ENCODE data around the gene IL11RA. TPM values are rescaled to one million over a fixed set of nuclear protein-coding genes. Genes with fewer than 3 reads are reported as not detected.
"Not testable (repeated sequence)": the region's sequence is repeated elsewhere in the genome, so short reads cannot be mapped to it uniquely, and the experiment has no call there.

The IL11RA gene
- total RNA-seq, 5 donors from 2014 or later (not counting 1 experiment from before 2014, with no cell fraction given), result 166 to 220 (median 180) TPM

GRCh38 chr9:34639322-34639721 is 12.7 kb upstream of the IL11RA start:
- H3K9me3 Mint-ChIP-seq; H3K27ac Mint-ChIP-seq; DNase-seq; ATAC-seq (replicated peaks in 1 of 4); H3K9me3 ChIP-seq; H3K27me3 Mint-ChIP-seq; H3K27me3 ChIP-seq (replicated peaks in 1 of 2; ENCODE audit: control insufficient read depth in 2 of 2, extremely low read depth in 1 of 2, insufficient read depth in 2 of 2, low read length in 1 of 2); H3K36me3 ChIP-seq (ENCODE audit: control insufficient read depth in 2 of 2, extremely low read depth in 1 of 2, insufficient read depth in 1 of 2, low read length in 1 of 2); H3K4me3 ChIP-seq (ENCODE audit: control insufficient read depth in 1 of 2, extremely low read depth in 1 of 2, low read length in 1 of 2); H3K36me3 Mint-ChIP-seq; H3K27ac ChIP-seq (ENCODE audit: low read length): not testable (repeated sequence)
- H3K4me3 Mint-ChIP-seq, result peak overlapping the region in 1 of 3 donors; percentile 89
- peaks cover 13 to 34% of the 10 kb centered on the region in 2 experiments for H3K4me1 ChIP-seq (ENCODE audit: control insufficient read depth in 1 of 2, extremely low read depth in 1 of 2, insufficient read depth in 2 of 2, low read length in 2 of 2)
- ChIA-PET POLR2A (interaction anchor here (0.6 kb wide), 2 partner anchors 8 to 21 kb away, joined by 4 to 12 read pairs; no protein-coding TSS in a partner anchor), CTCF (interaction anchor here (0.6 to 2.0 kb wide), 3 partner anchors 9 to 622 kb away, joined by 3 to 7 read pairs (median 6); no protein-coding TSS in a partner anchor)
- WGBS (ENCODE audit: insufficient coverage), result no CpG with 5 or more reads among the region's 8 CpGs
- H3K4me1 Mint-ChIP-seq, result peaks cover 22 to 36% (median 22%) of the 10 kb centered on the region in 3 donors

- ATAC-seq (replicated peaks in 1 of 4) (no peak), DNase-seq (no peak)
- Mint-ChIP-seq H3K36me3 (peaks cover under 1% of the 10 kb centered on the region), H3K4me3 (no peak overlapping the region), H3K27ac (no peak overlapping the region), H3K4me1 (peaks cover 21 to 29% (median 25%) of the 10 kb centered on the region in 3 donors), H3K27me3 (no peaks in the 10 kb centered on the region), H3K9me3 (no peaks in the 10 kb centered on the region)
- no peak overlapping the region for H3K27ac ChIP-seq (ENCODE audit: low read length)
- ChIA-PET CTCF (interaction anchor here in 1 of 2 donors (1.0 kb wide), 1 partner anchor 9 kb away, joined by 4 read pairs; no protein-coding TSS in a partner anchor), POLR2A (no interaction called here)
- WGBS (ENCODE audit: insufficient coverage), result no CpG with 5 or more reads among the region's 1 CpG
- peaks cover 0 to 4% of the 10 kb centered on the region in 2 donors for H3K36me3 ChIP-seq (ENCODE audit: control insufficient read depth in 2 of 2, extremely low read depth in 1 of 2, insufficient read depth in 1 of 2, low read length in 1 of 2)
- H3K4me1 ChIP-seq (ENCODE audit: control insufficient read depth in 1 of 2, extremely low read depth in 1 of 2, insufficient read depth in 2 of 2, low read length in 2 of 2), result peaks cover 10 to 27% of the 10 kb centered on the region in 2 experiments
- no peaks in the 10 kb centered on the region for H3K27me3 ChIP-seq (replicated peaks in 1 of 2; ENCODE audit: control insufficient read depth in 2 of 2, extremely low read depth in 1 of 2, insufficient read depth in 2 of 2, low read length in 1 of 2)
- no peak overlapping the region for H3K4me3 ChIP-seq (ENCODE audit: control insufficient read depth in 1 of 2, extremely low read depth in 1 of 2, low read length in 1 of 2)
- no peaks in the 10 kb centered on the region for H3K9me3 ChIP-seq
These were observed 9.3 kb upstream of the IL11RA start for GRCh38 chr9:34642679-34643078.

- Histone ChIP-seq H3K36me3 (ENCODE audit: control insufficient read depth in 2 of 2, extremely low read depth in 1 of 2, insufficient read depth in 1 of 2, low read length in 1 of 2) (peaks cover 0 to 25% of the 10 kb centered on the region in 2 donors), H3K4me1 (ENCODE audit: control insufficient read depth in 1 of 2, extremely low read depth in 1 of 2, insufficient read depth in 2 of 2, low read length in 2 of 2) (peaks cover 10 to 30% of the 10 kb centered on the region in 2 experiments), H3K9me3 (no peaks in the 10 kb centered on the region), H3K27ac (ENCODE audit: low read length) (no peak overlapping the region), H3K27me3 (replicated peaks in 1 of 2; ENCODE audit: control insufficient read depth in 2 of 2, extremely low read depth in 1 of 2, insufficient read depth in 2 of 2, low read length in 1 of 2) (no peaks in the 10 kb centered on the region), H3K4me3 (ENCODE audit: control insufficient read depth in 1 of 2, extremely low read depth in 1 of 2, low read length in 1 of 2) (no peak overlapping the region)
- H3K4me1 Mint-ChIP-seq, result peaks cover 26 to 38% (median 31%) of the 10 kb centered on the region in 3 donors
- H3K4me3 Mint-ChIP-seq, result no peak overlapping the region
- CTCF ChIA-PET, result interaction anchor here in 1 of 2 donors (1.1 to 5.4 kb wide), 2 partner anchors 9 to 19 kb away, joined by 5 to 39 read pairs; partner anchors contain the start of gene CCL27
- peaks cover 19% of the 10 kb centered on the region for H3K36me3 Mint-ChIP-seq
- no peaks in the 10 kb centered on the region for H3K9me3 Mint-ChIP-seq
- no peak for ATAC-seq (replicated peaks in 1 of 4)
- no peaks in the 10 kb centered on the region for H3K27me3 Mint-ChIP-seq
- POLR2A ChIA-PET, result interaction anchor here in 1 of 2 donors (0.6 to 0.7 kb wide), 2 partner anchors 415 to 1547 kb away, joined by 4 read pairs; no protein-coding TSS in a partner anchor
- DNase-seq, result no peak
- H3K27ac Mint-ChIP-seq, result no peak overlapping the region
These were observed 7.1 kb upstream of the IL11RA start for GRCh38 chr9:34644766-34645314.

GRCh38 chr9:34646211-34647083 is 5.5 kb upstream of the IL11RA start, which contains the start of gene GALT:
GALT (plus strand) TSS chr9:34646675; CDS start chr9:34646705, 30 bp downstream.
- CTCF ChIA-PET, result interaction anchor here (0.5 to 5.4 kb wide), 15 partner anchors 9 to 993 kb away, joined by 3 to 39 read pairs (median 5); partner anchors contain the start of genes CCL27 (in 1 of the 2), DCTN3 (in 1 of the 2) and SIGMAR1 (in 1 of the 2)

GRCh38 chr9:34647084-34647403 is 4.9 kb upstream of the IL11RA start:
- Mint-ChIP-seq H3K27me3 (no peaks in the 10 kb centered on the region), H3K4me3 (peak overlapping the region; percentile 91 to 95 (median 94)), H3K9me3 (no peaks in the 10 kb centered on the region), H3K27ac (peak overlapping the region; percentile 89 to 90), H3K36me3 (peaks cover 21% of the 10 kb centered on the region), H3K4me1 (peaks cover 28 to 47% (median 32%) of the 10 kb centered on the region in 3 donors)
- WGBS (ENCODE audit: insufficient coverage), result 0% methylated on average over 6 of the region's 8 CpGs
- H3K4me3 ChIP-seq (ENCODE audit: control insufficient read depth in 1 of 2, extremely low read depth in 1 of 2, low read length in 1 of 2), result peak overlapping the region; percentile 86 to 94
- H3K9me3 ChIP-seq, result no peaks in the 10 kb centered on the region
- H3K27me3 ChIP-seq (replicated peaks in 1 of 2; ENCODE audit: control insufficient read depth in 2 of 2, extremely low read depth in 1 of 2, insufficient read depth in 2 of 2, low read length in 1 of 2), result no peaks in the 10 kb centered on the region
- DNase-seq (no peak), ATAC-seq (replicated peaks in 1 of 4) (no peak)
- H3K36me3 ChIP-seq (ENCODE audit: control insufficient read depth in 2 of 2, extremely low read depth in 1 of 2, insufficient read depth in 1 of 2, low read length in 1 of 2), result peaks cover 0 to 45% of the 10 kb centered on the region in 2 donors
- POLR2A ChIA-PET, result interaction anchor here in 1 of 2 donors (1.3 to 1.6 kb wide), 2 partner anchors 9 to 18 kb away, joined by 4 to 5 read pairs; partner anchors contain the start of gene SIGMAR1
- peak overlapping the region; percentile 68 for H3K27ac ChIP-seq (ENCODE audit: low read length)
- peaks cover 10 to 34% of the 10 kb centered on the region in 2 experiments for H3K4me1 ChIP-seq (ENCODE audit: control insufficient read depth in 1 of 2, extremely low read depth in 1 of 2, insufficient read depth in 2 of 2, low read length in 2 of 2)
- CTCF ChIA-PET, result interaction anchor here (0.6 to 5.4 kb wide), 14 partner anchors 9 to 992 kb away, joined by 3 to 39 read pairs (median 6); partner anchors contain the start of genes CCL27 (in 1 of the 2), DCTN3 (in 1 of the 2) and SIGMAR1 (in 1 of the 2)

More at GRCh38 chr9:34646211-34647083, 5.5 kb upstream of the IL11RA start, which contains the start of gene GALT:
- Mint-ChIP-seq H3K27ac (peak within 1 kb of the TSS; percentile 89 to 90), H3K4me1 (peaks cover 26 to 43% (median 31%) of the 10 kb centered on the region in 3 donors), H3K27me3 (no peaks in the 10 kb centered on the region), H3K4me3 (peak within 1 kb of the TSS; percentile 91 to 95 (median 94)), H3K36me3 (peaks cover 21% of the 10 kb centered on the region), H3K9me3 (no peaks in the 10 kb centered on the region)
- H3K4me1 ChIP-seq (ENCODE audit: control insufficient read depth in 1 of 2, extremely low read depth in 1 of 2, insufficient read depth in 2 of 2, low read length in 2 of 2), result peaks cover 10 to 30% of the 10 kb centered on the region in 2 experiments
- H3K27me3 ChIP-seq (replicated peaks in 1 of 2; ENCODE audit: control insufficient read depth in 2 of 2, extremely low read depth in 1 of 2, insufficient read depth in 2 of 2, low read length in 1 of 2), result no peaks in the 10 kb centered on the region
- peak within 1 kb of the TSS; percentile 86 to 94 for H3K4me3 ChIP-seq (ENCODE audit: control insufficient read depth in 1 of 2, extremely low read depth in 1 of 2, low read length in 1 of 2)
- peaks cover 0 to 41% of the 10 kb centered on the region in 2 donors for H3K36me3 ChIP-seq (ENCODE audit: control insufficient read depth in 2 of 2, extremely low read depth in 1 of 2, insufficient read depth in 1 of 2, low read length in 1 of 2)
- POLR2A ChIA-PET, result interaction anchor here in 1 of 2 donors (1.3 to 1.6 kb wide), 2 partner anchors 9 to 19 kb away, joined by 4 to 5 read pairs; partner anchors contain the start of gene SIGMAR1
- H3K27ac ChIP-seq (ENCODE audit: low read length), result peak within 1 kb of the TSS; percentile 68
- under 1% methylated on average over 40 of the region's 43 CpGs for WGBS (ENCODE audit: insufficient coverage)
- peak; percentile 72 to 98 (median 93) for DNase-seq
- ATAC-seq (replicated peaks in 1 of 4), result peak; percentile 89 to 93 (median 90)
- no peaks in the 10 kb centered on the region for H3K9me3 ChIP-seq

Data from T-cell (primary cell).